Activated CD4-positive, CD25-positive, alpha-beta regulatory T cell treated with anti-CD3 and anti-CD28 coated beads, Interleukin-2, amount 50 U/mL, for 24 hours (primary cell): ENCODE data around the gene TNS1.
A peak's percentile ranks its signal among the peaks of the same experiment; 100 is the strongest.

Source experiments
- ATAC-seq, 2 donors: fragments of 150-1000 bp; cut with Tn5 transposase; one replicate each; pipeline ENCODE4 v1.10.0; 2021; ENCODE audit warnings: mild to moderate bottlenecking in 1 of 2, moderate library complexity in 1 of 2

Gene TNS1

DNA sequence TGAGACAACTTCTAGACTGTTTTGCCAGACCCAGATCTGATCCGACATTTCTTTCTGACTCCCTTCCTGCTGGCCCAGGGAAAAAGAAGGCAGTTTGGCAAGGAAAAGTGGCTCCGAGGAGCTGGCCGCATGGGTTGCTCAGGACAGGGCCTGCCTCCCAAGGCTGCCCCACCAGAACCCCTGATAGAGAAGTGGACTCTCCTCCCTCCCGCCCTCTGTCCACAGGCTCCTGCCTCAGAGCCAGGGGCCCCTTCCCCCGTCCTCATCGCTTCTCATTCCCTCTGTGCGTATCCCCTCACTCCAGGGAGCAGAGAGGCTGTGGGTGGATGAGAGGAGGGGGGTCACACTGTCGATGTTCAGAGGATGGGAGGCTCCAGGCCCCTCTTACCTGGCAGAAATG is 110.2 kb downstream of the TNS1 start:
- no peak for ATAC-seq

DNA sequence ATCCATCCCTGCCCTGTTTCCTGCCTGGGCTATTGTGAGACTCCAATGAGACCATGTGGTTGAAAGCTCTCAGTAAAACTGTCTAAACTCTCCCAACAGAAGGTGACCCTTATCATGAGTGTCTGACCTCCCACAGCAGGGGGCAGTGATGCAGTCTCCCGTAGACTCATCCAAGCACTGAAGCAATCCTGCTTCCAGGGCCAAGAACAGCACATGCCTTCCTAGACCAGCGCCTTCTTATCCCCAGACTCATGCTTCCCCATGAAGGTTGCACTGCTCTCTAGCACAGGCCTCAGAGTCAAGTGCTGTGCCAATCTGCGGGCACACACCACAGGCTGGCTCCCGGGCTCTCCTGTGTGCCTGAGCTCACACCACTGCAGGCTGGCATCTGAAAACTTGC is 112.3 kb downstream of the TNS1 start:
- no peak for ATAC-seq

DNA sequence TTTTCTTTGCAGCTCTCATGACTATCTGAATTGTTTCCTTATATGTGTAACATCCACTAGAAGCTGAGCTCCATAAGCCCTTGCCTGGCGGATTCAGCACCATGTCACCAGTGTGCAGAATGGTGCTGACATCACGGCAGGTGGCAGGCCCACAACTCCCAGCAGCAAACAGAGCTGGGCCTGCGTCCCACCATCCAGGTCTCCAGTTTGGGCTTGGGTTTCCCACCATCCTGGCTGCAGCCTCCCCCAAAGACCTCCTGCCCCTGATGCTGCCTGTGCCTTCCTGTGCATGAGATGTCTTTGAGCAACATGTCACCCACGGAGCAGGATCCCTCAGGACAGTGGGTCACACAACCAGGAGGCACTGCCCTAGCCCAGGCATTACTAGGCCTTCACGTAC is 113.1 kb downstream of the TNS1 start:
- ATAC-seq, result no peak

DNA sequence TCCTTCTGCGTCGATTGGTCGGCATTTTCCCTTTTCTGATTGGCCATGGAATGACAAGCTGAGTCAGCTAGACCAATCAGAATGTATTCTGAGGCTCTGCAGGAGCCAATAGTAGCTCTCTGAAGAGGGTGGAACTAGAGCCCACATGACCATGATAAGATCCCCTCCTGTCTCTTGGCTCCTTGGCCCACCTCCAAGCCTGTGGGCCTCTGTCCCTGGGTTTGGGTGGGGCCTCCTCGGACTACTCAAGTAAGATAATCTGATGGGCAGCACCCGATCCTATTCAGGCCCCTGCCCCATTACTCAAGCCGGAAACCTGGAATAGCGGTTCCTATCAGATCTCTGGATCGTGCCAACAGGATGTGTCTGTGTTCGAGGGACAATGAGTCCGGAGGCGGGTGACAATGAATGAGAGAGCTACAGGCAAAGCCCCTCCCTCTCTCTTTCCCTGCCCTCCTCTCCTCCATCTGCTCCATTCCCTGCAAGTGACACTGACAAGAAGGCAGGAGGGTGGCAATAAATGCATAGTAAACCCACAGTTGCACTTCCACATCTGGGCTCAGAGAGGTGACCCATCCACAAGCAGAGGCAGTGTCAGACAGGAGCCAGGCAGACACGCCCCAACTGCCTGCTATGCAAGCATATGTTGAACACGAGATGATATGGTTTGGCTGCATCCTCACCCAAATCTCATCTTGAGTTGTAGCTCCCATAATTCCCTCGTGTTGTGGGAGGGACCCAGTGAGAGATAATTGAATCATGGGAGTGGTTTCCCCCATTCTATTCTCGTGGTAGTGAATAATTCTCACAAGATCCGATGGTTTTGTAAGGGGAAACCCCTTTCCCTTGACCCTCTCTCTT is 114.7 kb downstream of the TNS1 start:
- no peak for ATAC-seq

DNA sequence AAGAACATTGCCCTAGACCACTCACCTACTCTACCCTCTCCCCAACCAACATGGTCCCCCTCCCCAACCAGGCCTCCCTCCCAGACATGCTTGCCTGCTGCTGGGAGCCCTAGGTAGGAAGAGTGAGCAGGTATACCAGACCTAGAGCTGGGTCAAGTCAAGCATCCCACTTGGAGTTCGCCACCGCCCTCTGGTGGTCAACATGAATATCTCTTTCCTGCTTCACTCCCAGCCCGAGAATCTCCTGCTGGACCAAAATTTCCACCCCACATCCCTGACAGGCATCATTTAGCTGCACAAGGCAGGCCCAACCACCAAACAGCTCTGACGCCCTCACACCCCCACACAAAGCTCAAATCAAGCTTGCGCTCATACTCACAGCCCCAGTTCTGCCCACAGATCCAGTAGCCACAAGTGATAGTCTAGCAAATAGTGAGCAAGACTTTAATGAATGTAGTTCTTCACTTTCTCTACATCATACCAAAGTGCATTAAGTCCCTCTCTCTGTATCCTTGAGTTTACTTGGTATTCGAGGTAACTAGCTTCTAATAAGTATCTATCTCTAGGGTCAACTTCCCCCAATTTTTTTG is 116.0 kb downstream of the TNS1 start:
- ATAC-seq, result peak in 1 of 2 donors; percentile 27

DNA sequence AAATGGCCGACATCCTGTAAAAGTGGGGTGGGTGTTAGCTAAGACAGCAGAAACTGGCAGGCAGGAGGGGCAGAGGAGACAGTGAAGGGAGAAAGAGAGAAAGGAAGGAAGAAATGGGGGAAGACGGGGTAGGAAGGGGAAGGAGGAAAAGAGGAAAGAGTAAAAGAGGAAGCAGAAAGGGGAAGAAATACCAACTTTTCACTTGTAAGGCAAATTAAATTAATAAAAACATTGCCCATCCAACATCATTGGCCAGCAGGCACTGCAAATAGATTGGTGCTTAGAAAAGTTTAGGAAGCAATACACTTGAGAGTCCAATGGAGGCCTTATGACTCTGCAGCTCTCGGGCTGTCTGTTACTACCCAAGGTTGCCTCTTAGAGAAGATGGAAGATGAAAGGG is 116.7 kb downstream of the TNS1 start:
- ATAC-seq, result no peak

DNA sequence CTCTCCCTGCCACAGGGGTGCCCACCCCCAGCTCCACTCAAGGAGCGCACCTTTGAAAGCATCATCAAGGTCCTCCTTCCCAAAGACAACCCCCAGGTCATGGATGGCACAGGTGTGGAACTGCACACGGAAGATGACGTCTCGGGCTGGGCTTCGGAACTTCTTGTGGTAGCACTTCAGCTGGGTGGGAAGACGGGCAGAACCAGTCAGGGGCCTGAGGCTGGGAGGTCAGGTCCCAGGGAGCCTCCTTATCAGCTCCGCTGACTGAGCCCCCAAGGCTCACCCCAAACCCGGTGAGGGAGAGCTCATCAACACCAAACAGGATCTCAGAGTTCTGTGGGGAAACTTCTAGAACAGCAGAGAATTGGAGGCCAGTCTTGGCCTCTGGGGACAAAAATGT is 117.8 kb downstream of the TNS1 start:
- no peak for ATAC-seq

DNA sequence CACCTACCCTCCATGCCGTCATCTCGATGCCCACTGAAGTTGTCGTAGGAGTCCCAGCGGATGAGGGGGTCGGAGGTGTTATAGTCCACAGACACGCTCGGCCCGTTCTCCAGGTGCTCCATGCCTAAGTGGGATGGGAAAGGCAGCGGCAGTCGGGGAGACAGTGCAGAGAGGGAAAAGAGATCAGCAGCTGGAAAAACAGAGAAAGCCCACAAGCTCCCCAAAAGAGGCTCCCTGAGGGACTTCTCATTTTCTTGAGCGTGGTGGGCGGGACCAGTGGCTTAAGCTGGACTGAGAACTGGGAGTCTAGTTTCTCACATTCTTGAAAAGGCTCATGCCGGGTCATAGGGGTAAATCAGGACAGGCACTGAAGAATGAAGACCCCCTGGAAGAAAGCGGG is 121.9 kb downstream of the TNS1 start:
- ATAC-seq, result no peak

DNA sequence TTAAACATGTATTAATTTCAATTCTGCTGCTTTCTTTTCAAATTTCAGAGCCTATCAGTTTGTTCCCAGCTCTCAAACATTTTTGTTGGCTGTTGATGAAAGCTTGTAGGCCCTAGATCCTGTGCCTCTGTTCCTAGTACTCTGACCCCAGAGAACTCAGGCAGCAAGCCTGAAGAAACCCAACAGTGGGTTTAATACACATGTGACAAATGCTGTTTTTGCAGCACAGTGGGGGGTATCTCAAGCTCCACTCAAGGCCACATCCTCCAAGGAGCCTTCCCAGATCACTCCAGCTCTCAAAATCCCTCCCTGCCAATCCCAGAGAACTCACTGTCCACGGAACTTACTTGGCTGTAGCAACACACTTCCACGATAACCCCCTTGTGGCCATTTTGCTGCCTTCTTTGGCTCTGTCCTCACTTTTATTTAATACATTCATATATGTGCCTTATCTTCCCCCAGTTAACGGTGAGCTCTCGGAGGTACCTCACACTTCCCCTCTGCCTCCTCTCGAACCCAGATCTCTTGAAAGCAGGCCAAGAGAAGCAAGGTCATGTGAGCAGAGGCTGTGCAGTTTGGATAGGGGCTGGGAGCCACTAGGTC is 122.4 kb downstream of the TNS1 start:
- no peak for ATAC-seq

DNA sequence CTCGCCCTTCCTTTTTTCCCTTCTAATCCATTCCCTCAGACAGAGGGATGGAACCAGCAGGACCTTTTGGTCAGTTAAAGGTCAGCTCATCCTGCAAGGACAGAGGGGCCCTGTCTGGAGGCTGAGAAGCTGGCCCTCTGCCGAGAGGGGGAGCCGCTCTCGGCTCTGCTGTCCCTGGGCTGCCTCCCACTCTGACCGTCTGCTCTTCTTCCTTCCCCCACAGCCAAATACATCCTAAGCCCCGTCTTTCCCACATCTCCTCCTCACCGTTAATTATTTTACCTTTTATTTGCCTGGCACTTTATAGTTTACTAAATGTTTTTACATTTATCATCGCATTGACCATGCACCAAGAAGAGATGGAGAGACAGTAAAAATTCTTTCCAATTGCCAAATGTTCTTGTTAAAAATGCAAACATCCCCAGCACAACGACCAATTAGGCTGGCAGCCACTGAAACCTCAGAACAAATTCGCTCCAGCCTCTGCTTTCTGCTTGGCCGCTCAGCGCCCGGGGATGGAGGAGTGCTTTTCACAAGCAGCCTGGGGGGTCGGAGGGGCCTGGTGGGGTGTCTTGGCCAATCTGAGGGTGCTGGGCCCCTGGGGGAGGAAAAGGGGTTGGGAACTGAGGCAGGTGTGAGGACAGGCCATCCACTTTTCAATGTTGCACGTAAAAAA is 123.7 kb downstream of the TNS1 start:
- ATAC-seq, result no peak

DNA sequence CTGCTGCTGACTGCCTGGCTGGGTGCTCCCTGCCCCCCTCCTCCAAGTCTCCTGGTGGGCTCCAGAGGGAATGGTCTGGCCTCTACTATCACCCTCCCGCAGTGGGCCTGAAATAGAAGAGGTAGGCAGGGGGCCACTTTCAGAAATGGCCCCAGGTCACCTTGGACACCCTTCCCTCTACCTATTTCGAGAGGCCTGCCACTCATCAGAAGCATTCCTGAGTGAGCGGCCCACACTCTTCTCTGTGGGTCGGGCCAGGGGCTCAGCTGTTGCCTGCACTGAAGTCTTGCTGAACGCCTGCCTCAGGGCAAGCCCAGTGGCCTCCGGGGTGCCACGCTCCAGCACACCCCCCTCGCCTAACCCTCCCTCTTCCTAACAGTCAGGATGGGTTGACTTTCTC is 124.9 kb downstream of the TNS1 start:
- no peak for ATAC-seq

DNA sequence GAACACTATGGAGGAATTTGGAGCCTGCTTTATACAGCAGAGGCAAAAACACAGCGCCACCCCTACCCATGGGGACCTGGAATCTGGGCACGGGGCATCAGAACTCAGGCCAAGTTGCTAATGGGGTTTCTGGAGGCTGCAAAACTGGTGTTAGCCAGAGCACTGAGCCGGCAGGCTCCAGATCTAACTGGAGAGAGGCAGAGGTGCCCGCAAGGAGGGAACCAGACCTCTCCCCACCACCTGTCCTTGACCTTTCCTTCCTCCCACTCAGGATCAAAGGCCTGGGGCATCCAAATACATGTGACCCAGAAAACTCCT is 126.6 kb downstream of the TNS1 start:
- no peak for ATAC-seq

DNA sequence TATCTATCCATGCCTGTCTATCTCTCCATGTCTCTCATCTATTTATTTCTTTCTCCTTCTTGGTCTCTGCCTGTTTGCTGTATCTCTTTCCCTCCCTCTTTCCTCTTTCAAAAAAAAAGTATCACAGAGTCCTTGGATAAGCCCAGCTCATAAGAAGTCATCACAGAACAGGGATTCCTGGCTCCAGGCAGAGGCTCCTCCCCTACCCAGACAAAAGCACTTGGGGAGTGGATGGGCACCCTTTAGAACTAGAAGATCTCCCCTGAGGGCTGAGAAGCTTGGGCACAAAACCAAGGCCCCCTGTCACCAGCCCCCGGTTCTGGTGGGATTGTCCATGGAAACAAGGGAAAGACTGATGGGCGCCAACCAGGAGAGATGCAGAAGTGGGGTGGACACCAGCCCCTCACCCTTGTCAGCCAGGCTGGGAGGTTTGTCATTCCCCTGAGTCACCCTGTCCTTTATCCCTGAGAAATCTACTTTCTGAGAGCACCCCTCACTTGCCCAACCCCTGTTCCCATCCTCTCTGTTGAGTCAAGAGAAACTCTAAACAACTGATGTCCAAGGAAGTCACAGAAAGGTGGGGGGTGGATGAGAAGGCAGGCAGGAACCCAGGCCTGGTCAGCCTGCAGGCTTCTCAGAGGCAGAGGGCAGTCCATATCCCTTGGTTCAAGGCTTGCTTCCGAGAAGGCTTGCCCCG is 127.1 kb downstream of the TNS1 start:
- no peak for ATAC-seq

DNA sequence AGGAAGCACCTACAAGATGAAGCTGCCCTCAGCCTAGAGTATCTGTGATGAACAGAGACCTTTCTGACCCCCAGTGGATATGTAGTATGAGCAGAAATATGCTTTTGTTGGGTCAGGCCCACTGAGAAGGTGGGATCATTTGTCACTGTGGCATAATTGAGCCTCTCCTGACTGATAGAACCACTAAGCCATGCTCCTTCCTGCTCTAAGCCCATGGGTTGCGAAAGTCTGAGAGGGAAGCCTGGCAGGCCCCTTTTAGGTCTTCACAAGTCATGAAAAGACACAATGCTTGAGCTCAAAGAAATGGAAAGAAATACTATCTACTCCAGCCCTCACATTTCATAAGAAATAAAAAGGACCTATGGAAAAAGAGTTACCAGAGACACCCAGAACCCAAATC is 127.7 kb downstream of the TNS1 start:
- ATAC-seq, result no peak

DNA sequence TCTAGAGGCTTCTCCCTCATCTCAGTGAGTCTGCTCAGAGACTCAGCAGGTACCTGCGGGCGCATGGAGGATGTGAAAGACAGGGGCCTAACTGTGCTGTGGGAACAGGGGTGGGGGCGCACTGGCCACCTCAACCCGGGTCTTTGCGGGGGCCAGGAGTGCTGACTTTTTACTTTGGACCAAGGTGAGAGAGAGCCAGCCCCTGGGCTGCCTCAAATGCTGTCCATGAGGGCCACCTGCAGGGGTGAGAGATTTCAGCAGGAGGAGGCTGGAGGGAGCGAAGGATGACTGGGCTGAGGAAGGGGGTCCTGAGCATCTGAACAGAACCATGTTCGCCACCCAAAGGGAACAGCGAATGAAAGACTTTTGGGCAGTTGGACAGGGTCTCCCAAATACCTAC is 129.4 kb downstream of the TNS1 start:
- ATAC-seq, result no peak

DNA sequence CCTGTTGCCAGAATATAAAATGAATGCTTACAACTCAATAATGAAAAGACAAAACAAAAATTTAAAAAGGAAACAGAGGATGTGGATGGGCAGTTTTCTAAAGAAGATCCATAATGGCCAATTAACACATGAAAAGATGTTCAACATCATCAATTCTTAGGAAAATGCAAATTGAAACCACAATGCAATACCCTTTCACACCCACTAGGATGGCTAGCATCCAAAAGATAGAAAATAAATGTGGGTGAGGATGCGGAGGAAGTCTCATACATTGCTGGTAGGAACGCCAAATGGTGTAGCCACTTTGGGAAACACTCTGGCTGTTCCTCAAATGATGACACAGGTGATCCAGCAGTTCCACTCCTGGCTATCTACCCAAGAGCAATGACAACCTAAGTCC is 130.5 kb downstream of the TNS1 start:
- ATAC-seq, result no peak

DNA sequence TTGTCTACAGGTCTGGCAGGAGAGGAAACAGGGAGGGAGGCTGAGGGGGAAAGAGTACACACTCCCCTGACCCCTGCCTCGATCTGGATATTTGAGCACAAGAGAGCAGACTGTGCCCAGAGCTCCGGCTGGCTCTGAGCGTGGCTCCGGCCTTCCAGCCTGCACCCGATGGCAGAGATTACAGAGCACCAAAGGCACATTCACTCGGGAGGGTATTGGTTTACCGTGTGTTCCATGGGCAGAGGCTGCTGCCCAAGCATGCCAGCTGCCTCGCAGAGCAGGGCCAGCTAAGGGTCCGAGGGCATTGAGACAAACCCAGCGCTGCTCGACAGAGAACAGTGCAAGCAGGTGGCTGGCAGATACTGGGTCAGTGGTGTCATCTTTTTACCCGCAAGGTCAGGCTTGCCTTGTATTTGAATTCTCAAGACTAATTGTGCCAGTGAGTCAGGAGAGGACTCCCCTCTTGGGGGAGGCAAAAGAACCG is 132.2 kb downstream of the TNS1 start:
- no peak for ATAC-seq

DNA sequence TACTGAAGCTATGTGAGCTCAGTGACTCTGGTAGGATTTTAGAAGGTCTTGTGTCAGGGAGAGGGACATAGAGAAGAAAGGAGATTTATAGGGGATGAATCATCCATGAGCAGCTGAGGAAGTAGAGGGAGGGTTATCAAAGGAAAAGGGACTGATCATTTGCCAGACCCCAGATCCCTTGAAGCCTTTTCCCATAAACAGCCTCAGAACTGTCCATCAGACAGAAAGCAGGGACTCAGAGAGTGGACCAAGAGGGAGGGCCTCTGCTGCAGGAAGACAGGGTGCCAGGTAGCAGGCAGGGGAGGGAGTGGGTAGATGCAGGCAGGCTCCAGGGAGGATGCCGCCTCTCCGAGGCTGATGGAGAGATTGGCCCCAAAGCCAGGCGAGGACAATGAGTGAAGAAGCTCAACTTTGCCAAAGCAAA is 133.9 kb downstream of the TNS1 start:
- ATAC-seq, result no peak

DNA sequence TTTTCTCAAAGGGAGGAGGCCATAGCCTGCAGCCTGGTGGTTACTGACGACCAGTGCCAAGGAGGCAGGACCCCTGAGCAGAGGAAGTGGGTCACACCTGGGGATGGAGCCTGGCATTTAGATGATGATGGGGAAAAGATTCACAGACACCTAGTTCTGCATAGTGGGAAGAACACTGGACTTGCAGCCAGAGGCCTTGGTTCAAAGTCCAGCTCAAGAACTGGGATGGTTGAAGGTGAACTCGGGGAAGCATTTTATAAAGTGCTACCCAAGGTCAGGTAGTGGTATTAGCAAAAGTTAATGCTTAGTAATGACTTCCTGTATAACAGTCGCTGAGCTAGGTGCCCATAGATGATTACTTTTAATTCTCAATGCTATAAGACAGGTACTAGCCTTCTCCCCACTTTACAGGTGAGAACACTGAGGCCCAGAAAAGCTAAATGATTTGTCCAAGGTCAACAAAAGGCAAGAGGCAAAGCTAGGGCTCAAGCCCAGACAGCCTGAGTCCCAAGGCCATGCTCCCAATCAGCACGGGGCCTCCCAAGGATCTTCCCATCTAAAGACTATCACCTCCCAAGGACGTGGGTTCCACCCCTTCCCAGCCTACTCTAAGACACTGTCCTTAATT is 134.4 kb downstream of the TNS1 start:
- ATAC-seq, result no peak

DNA sequence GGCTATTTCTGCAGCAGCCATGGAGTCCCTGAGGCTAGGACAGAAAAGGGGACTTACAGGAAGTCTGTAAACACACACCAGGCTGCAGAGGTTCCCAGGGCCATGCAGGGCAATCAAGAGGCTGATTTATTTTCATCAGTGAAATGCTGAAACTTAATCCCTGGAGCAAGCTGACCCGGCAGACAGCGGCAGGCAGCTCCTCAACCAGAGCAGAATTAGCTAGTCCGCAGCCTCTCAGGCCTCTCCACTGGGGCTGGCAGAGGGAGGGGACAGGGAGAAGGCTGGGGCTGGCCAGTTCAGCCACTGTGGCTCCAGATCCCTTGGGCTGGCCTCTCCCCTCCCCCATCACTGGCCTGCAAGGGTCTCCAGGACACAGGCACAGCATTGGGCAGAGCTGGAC is 136.3 kb downstream of the TNS1 start:
- ATAC-seq, result no peak

DNA sequence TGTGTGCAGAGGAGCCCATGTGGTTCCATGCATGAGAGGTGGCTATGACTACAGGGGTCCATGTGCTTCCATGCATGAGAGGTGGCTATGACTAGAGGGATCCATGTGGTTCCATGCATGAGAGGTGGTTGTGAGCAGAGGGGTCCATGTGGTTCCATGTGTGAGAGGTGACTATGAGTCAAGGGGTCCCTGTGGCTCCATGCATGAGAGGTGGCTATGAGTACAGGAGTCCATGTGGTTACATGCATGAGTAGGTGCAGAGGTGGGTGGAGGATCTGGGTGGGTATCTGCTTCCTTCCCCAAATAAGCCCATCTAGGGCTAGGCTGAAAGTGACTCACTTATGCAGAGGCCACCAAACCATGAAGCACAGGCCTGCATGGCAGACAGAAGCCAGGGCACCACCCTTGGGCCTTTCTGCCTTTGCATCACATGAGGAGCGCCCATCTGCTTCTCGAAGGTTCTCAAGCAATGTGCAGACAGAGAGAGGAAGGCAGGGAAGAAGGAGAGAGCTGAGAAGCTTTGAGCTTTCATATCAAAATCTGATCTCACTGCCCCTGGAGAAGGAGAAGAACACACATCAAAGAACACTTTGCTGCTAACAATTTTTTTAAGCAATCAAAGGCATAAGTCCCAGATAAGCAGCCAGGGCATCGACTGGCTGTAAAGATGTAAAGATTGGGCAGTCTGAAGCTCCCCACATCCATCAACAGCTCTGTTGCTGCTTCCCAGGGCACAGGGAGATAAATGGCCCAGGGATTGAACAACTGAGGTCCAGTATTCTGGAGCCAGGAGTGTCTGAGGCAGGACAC is 137.6 kb downstream of the TNS1 start:
- ATAC-seq, result peak; percentile 35 to 43

DNA sequence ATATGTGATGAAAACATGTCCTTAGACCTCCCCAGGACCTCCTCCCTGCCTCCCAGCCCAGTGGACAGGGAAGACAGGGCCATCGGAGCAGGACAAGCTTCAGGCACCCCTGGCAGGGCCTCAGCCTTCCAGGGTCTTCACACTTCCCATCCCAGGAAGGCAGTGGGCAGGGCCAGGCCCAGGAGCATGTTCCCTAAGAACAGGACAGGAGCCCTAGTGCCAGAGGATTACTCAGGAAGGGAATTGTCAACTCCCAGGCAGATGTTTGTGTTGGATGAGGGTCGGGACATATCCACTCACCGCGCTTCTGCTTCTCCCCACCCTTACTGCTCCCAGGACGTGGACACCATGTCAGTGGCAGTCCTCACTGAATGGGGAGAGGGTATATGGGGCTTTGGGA is 138.9 kb downstream of the TNS1 start:
- no peak for ATAC-seq
